Measurements from ENCODE around the gene SLC25A22. TPM values are rescaled to one million over a fixed set of nuclear protein-coding genes. Genes with fewer than 3 reads are reported as not detected.

Gene SLC25A22
- total RNA-seq, 1 experiment from 2014 or later = 9.5 TPM

DNA sequence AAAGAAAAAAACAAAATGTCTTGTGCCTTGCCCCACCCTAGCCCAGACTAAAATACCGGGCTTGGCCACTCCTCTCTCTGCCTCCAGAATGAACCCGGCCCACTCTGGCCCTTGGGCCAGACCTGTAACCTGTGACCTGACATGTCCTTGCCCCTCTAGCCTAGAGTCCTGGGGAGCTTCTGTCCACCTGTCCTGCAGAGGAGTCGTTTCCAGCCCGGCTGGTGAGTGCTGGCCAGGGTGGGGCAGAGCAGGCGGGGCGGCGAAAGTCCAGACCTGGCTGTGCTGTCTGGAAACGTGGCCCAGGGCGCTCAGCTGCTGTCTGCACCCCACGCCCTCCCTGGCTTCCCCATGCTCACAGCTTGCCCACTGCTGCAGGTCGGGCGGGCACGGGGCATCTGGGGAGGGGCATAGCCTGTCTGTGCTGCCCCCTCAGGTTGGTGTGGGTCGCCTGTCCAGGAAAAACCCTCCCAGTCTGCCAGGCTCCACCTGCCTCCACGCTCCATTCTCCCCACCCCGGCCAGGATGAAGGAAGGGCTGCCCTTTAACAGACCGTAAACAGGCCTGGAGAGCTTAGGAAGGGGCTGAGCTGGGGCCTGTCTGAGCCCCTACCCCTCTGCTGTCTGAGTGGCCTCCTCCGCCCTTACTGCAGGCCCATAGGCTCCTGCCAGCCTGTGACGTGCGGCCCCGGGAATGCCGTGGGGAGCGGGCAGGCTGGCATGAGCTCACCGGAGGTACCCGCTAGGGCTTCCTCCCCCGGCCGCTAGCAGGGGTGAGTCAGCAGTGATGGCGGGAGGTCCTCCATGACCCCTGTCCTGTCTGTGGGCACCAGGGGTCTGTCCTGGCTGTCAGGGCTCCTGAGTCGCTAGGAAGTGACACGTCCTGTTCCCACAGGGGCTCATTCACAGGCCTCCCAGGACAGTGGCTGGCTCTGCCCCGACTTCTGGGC lies 36.6 kb upstream of the SLC25A22 start:
- DNase-seq (ENCODE audit: low read depth) = peak; percentile 87

DNA sequence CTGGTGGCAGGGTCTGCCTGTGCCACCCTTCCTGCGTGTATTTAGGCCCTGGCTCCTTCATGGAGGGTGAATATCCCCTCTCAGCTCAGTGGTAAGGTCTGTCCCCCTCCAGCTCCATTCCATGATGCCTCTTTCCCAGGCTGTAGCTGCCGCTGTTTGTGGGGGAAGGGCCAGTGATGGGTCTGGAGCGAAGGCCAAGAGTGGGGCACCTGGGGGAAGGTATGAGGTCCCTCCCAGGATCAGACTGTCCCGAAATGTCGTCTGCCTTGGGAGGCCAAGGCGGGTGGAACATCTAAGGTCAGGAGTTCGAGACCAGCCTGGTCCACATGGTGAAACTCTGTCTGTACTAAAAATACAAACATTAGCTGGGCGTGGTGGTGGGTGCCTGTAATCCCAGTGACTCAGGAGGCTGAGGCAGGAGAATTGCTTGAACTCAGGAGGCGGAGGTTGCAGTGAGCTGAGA lies 35.8 kb upstream of the SLC25A22 start:
- DNase-seq (ENCODE audit: low read depth) = no peak

DNA sequence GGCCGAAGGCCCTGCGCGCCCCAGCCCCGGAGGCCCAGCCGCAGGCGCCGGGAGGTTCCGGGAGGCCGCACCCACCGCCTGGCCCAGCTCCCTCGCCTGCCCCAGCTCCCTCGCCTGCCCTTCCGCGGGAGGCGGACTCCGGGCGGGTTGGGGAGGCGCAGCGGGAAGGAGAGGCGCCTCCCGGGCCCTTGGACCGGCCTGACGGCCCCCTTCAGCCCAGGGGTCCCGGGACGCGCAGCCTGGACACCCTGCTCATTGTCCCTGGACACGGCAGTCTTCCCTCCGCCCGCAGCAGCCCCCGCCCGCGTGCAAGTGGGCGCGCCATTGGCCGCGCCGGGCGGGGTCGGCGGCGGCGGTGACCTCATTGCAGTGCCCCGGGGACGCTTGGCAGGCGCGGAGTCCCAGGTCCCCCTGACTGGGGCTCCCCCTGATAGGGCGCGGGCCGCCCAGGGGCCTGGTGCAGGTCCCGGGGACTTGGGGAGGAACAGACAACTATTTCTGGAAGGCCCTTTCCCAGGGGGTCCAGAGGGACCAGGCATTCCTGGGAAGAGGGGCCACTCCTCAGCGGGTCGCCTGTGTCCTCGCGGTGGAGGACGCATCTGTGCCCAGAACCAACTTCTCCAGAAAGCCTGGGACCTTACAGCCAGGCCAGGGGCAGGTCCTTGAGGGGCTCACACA lies 35.2 kb upstream of the SLC25A22 start:
- DNase-seq (ENCODE audit: low read depth) = peak; percentile 51

DNA sequence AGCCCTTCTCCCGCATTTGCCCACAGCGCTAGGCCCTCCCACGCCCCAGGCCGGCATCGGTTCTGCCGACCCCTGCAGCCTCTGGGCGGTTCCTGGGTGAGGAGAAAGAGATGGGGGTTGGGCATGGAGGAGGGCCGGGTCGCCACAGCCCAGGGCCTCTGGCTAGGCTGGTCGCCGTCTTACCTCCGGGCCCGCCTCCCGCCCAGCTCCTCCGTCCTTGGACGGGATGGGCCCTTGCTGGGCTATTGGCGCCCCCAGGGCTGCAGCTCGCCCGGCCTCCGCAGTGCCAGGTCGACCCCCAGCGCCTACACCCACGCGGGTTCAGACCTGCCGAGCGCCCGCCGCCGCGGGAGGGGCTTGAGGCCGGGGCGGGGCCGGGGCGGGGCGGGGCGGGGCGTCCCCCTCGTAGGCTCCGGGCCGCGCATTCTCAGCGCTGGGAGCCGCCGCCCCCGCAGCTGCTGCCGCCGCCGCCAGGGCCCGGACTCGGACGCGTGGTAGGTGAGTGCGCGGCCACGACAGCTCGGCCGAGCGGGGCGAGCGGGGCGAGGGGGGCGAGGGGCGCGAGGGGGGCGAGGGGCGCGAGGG lies 34.5 kb upstream of the SLC25A22 start, which contains the start of gene CD151:
Gene CD151 (plus strand): TSS at position 424 of the 585 bp plus-strand sequence. CDS start 3,118 bp downstream, outside the sequence.
- DNase-seq (ENCODE audit: low read depth) = peak; percentile 63

DNA sequence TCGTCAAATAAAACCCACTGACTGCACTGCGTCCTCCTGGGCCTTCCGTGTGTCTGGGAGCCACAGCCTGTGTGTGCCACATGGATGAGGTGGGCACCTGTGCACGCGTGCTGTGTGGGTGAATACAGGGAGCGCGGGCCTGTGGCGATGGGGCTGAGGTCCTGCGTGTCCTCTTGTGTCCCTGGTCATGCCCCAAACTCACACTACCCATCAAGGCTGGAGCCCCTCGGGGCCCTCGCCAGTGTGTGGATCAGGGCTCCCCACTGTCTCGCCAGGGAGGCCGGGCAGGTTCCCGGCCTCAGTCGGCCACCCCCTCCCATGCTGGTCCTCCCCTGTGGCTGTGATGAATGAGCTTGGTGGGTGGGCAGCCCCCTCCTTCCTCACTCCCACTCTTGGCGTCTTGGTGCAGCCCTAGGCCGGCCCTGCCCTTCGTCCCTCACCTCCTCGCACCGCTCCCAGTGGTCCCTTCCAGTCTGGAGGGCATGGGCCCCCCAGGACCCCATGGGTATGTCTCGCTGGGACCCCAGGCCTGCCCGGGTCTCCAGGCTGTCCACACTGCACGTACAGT lies 34.0 kb upstream of the SLC25A22 start:
- no peak for DNase-seq (ENCODE audit: low read depth)

DNA sequence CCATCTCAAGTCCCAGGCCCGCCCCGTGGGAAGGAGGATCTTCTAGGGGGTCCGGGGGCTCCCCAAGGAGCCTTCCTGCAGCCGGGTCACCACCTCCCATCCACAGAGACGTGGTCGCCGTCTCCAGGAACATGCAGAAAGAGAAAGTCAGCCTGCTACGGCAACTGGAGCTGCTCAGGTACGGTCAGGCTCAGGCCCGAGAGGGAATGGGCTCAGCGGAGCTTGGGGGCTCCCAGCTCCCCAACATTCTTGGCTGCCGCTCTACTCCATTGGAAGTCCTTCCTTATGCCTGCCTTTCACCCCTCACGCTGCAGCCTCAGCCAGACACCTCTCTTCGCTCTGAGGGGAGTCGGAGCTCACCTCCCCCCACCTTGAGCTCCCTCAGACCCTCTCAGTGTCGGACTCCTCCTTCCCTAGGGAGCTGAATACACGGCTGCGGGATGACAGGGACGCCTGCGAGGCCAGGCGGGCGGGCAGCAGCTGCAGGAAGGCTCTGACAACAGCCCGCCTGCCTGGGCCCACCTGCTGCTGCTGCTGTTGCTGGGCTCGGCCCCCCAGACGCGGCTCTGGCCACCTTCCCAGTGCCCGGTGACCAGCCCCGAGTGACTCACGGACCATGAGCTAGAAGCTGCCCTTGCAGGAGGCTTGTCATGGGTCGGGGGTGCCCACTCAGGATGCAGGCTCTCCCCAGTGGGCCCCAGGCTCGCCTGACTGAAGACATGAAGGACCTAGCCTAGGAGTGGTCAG lies 33.2 kb upstream of the SLC25A22 start:
- DNase-seq (ENCODE audit: low read depth) = peak; percentile 69

DNA sequence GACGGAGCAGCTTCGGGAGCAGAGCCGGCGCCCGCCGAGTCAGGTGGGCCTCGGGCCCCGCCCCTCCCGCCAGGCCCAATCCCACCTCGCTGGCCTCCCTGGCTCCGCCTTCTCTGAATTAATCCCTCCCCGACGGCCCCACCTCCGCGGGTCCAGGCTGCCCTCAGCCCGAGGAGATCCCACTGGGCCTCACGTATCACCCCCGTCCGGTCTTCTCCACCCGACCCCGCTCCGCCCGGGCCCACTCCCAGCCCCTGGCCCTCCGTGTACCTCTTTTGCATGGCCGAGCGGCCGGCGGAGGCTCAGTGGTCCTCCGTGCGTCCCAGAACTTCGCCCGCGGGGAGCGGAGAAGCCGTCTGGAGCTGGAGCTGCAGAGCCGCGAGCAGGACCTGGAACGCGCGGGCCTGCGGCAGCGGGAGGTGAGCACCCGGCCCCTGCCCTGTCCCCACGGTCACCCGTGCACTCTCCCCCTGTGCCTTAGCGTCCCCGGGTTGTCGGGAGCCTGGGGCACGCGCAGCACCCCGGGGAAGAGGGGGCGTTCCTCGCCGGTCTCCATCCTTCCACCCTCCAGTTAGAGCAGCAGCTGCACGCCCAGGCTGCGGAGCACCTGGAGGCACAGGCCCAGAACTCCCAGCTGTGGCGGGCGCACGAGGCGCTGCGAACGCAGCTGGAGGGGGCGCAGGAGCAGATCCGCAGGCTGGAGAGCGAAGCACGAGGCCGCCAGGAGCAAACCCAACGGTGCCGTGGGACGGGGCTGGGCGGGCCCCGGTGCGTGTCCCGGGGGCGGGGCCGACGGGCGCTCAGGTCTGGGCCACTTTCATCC lies 32.4 kb upstream of the SLC25A22 start:
- peak; percentile 47 for DNase-seq (ENCODE audit: low read depth)

DNA sequence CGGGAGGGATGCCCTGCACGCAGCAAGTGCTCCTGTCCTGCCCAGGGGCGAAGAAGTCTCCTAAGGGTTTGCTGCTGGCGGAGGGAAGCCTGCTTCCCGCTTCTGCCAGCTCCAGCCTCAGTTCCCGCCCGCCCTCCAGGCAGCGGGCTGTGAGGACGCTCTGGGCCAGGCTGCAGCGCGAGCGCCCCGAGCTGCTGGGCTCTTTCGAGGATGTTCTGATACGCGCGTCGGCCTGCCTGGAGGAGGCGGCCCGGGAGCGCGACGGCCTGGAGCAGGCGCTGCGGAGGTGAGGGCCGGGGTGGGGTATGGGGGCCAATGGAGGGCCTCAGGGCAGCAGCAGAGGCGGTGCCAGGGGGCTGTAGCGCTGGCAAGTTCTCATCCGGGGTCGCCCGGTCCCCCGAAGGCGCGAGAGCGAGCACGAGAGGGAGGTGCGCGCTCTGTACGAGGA lies 31.8 kb upstream of the SLC25A22 start:
- no peak for DNase-seq (ENCODE audit: low read depth)

DNA sequence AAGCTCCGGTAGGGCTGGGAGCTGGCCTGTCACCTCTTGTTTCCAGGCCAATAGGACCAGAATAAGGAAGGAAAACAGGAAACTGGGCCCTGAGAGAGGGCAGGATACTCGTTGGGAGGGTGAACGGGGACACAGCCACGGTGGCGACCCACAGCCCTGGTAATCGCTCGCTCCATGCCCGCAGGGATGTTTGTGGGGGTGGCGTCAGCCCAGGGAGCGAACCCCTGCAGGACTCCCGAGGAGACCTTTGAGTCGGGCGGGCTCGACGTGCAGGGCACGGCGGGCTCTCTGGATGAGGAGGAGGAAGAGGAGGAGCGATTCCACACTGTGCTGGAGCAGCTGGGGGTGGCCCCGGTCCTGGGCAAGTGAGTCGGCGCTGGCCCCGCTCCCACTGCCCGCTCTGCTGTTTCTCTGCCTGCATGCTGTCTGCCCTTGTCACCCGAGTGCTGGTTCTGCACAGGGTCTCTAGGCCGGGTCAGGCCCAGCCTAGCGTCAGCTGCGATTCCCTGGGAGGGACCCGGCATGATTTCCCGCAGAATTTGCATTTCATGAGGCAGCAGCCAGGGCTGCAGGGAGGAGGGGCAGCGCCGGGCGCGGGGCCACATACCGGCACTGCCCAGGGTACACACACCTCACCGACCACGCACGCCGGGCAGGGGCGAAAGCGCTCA lies 31.2 kb upstream of the SLC25A22 start:
- peak; percentile 73 for DNase-seq (ENCODE audit: low read depth)

DNA sequence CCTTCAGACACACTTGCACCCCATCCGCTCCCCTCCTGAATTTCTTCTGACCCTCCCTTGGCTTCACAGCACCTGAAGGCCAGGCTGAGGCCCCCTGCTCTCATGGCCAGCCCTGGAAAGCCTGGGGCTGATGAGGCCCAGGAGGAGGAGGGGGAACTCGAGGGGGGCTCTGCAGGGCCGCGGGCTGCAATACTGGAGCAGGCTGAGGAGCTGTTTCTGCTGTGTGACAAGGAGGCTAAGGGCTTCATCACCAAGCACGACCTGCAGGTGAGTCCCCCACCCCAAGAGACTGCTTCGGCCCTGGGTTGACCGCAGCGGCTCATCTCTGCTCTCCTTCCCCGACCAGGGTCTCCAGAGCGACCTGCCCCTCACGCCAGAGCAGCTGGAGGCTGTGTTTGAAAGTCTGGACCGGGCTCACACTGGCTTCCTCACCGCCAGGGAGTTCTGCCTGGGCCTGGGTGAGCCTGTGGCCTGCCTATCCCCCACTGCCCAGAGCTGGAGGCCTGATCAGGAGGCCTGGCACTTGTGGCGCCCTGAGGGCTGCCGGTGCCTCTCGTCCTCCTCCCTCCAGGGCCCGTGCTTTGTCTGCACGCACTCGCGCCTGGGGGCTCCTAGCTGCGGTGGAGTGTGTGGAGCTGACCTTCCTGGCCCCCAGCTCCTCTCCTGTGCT lies 30.6 kb upstream of the SLC25A22 start:
- no peak for DNase-seq (ENCODE audit: low read depth)

DNA sequence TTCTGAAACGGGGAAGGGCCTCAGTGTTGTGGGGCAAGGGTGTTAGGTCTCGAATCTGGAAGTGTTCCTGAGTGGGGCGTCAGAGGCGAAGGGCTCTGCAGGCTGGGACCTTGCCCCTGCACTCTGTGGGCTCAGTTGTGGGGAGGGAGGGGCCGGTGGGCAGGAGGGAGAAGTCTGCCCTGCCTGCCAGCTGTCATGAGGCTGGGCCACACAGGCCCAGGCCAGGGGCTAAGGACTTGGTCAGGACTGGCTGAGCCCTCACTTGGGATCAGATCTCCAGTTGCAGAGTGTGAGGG lies 29.8 kb upstream of the SLC25A22 start, which contains the start of gene CRACR2B:
Gene CRACR2B (plus strand): TSS at position 23 of the 296 bp plus-strand sequence. CDS start 689 bp downstream, outside the sequence.
- no peak for DNase-seq (ENCODE audit: low read depth)

DNA sequence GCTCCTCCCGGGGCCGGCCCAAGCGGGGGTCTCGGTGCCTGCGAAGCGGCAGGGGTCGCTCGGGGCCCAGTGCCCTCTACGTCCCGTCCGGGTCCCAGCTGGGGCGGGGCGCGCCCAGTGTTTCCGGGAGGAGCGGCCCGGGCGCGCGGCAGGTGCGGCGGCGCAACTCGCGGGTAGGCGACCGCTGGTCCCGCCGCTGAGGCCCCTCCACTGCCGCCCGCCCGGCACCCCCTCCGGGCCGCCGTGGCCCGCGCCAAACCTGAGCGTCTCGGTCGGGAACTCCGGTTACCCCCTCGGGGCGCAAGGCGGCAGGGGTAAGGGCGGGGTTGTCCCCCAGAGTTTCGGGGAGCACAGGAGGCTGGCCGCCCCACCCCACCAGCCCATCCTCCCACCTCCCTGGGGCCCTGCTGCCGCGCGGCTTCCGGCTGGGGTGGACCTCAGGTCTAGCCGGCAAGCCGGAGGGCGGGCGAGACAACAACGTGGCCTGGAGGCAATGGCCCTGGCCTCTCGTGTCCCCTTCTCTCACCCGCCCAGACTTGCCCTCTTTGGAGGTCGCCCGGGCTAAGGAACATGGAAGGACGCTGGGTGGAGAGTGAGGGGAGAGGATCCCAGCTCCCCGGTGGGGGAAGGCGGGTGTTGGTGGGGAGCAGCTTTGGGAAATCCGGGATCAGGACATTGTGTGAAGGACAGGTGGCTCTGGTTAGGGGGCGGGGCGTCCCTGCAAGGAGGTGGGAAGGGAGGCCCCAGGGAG lies 29.2 kb upstream of the SLC25A22 start:
- no peak for DNase-seq (ENCODE audit: low read depth)

DNA sequence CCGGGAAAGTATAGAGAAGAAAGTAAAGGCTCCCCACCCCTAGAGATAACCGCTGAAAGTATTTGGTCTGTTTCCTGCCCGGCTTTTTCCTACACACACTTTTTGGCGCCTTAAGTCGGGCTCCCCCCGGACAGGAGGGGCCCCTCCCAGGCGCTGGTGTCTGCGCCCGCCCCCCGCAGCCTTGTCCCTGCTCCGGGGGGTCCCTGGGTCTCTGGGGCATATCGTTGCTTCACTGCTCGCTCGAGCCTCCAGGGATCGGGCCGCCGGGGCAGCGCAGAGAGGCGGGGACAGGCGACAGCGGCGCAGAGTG lies 28.7 kb upstream of the SLC25A22 start:
- no peak for DNase-seq (ENCODE audit: low read depth)

DNA sequence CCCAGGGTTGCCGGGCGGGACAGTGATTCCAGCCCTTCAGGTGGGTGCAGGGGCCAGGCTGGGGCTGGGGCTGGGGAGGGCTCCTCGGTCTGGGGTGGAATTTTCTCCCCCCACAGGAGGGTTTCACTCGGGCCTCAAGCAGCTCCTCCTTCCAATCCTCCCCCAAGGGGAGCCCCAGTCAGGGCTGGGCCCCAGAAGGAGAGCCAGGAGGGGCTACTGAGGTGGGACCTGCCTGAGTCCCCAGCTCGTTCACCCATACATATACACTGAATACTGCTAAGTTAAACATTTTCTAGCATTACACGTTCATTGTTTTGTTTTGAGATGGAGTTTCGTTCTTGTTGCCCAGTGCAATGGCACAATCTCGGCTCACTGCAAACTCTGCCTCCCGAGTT lies 28.1 kb upstream of the SLC25A22 start:
- no peak for DNase-seq (ENCODE audit: low read depth)

DNA sequence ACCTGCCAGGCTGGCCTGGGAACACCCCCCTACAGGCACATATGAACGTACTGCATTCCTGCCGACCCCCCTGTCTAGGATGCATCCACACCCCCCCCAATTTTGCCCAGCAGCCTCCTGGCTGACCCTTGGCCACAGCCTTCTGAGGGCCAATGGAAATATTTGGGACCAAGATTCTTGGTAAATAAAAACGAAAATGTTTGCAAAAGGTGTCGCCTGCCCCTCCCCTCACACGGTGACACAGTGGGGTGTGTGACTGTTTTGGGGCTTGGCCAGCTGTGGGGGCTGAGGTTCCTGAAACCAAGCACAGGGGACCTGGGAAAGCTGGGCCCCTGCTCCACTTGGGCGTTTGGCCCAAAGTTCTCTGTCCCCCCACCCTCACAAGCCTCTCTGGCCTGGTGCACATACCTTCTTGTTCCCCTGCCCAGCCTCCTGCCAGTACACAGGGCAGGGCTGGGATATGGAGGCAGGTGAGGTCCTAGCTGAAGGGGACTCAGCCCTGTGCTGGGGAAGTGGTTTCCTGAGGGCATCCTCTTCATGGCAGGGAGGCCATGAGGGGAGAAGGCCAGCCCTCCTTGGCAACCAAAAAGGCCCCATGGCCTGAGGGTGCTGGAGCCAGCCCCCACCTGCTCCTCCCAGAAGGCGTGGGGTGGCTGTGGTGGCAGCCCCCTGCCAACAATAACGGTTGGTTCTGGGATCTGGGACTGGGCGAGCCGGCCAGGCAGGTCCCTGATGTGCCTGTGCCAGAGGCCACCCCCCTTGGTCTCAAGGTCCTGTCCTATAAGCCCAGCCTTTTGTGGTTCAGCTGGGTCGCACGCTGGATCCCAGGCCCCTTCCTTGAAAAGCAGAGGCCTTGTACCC lies 27.5 kb upstream of the SLC25A22 start:
- no peak for DNase-seq (ENCODE audit: low read depth)

DNA sequence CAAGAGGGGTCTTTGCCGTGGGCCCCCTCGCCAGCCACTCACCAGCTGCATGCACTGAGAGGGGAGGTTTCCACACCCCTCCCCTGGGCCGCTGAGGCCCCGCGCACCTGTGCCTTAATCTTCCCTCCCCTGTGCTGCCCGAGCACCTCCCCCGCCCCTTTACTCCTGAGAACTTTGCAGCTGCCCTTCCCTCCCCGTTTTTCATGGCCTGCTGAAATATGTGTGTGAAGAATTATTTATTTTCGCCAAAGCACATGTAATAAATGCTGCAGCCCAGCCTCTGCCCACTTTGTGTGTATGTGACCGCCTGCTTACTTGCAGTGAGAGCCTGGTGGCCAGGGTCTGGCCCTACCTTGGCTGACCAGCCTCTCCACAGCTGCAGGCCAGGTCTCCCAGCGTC lies 26.9 kb upstream of the SLC25A22 start:
- DNase-seq (ENCODE audit: low read depth) = no peak

DNA sequence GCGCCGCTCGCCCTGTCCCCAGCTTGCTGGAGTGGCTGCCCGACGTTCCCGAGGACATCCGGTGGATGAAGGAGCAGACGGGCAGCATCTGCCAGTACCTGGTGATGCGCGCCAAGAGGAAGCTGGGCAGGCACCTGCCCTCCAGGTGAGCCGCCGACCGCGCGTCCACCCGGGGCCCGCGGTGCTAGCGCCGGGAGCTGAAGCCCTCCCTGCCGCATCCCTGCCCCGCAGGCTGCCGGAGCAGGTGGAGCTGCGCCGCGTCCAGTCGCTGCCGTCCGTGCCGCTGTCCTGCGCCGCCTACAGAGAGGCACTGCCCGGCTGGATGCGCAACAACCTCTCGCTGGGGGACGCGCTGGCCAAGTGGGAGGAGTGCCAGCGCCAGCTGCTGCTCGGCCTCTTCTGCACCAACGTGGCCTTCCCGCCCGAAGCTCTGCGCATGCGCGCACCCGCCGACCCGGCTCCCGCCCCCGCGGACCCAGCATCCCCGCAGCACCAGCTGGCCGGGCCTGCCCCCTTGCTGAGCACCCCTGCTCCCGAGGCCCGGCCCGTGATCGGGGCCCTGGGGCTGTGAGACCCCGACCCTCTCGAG lies 26.3 kb upstream of the SLC25A22 start:
- no peak for DNase-seq (ENCODE audit: low read depth)
